ENCODE results near the gene MEF2C.

The MEF2C gene

GRCh38 chr5:88683506-88684135, 199.4 kb downstream of the MEF2C start:
- no peak for FAIRE-seq

GRCh38 chr5:88682881-88683361, 200.1 kb downstream of the MEF2C start:
- FAIRE-seq: no peak

GRCh38 chr5:88682131-88682530, 200.9 kb downstream of the MEF2C start:
- no peak for FAIRE-seq

GRCh38 chr5:88681211-88681803, 201.7 kb downstream of the MEF2C start:
- FAIRE-seq: no peak

- FAIRE-seq: no peak
Measured at GRCh38 chr5:88680253-88681132, 202.5 kb downstream of the MEF2C start.

- no peak for FAIRE-seq
Measured at GRCh38 chr5:88679638-88680037, 203.3 kb downstream of the MEF2C start.

GRCh38 chr5:88678770-88679381, 204.1 kb downstream of the MEF2C start:
- FAIRE-seq: no peak

- no peak for FAIRE-seq
Measured at GRCh38 chr5:88677943-88678769, 204.8 kb downstream of the MEF2C start.

GRCh38 chr5:88677376-88677895, 205.5 kb downstream of the MEF2C start:
- FAIRE-seq: no peak

GRCh38 chr5:88676637-88677375, 206.2 kb downstream of the MEF2C start:
- FAIRE-seq: no peak

- FAIRE-seq: no peak
Measured at GRCh38 chr5:88675708-88676636, 207.0 kb downstream of the MEF2C start.

- FAIRE-seq: no peak
Measured at GRCh38 chr5:88675168-88675707, 207.7 kb downstream of the MEF2C start.

GRCh38 chr5:88674356-88675167, 208.4 kb downstream of the MEF2C start:
- no peak for FAIRE-seq

GRCh38 chr5:88673253-88674105, 209.5 kb downstream of the MEF2C start:
- FAIRE-seq: no peak

GRCh38 chr5:88672644-88673252, 210.2 kb downstream of the MEF2C start:
- no peak for FAIRE-seq

GRCh38 chr5:88671505-88672499, 211.2 kb downstream of the MEF2C start:
- no peak for FAIRE-seq
